Stimulated activated CD8-positive, alpha-beta memory T cell treated with anti-CD3 and anti-CD28 coated beads, Interleukin-12 subunit alpha, Interleukin-12 subunit beta, amount 100 ng/mL, for 24 hours (primary cell): ENCODE data around the gene RBBP8NL.

Experiments
- DNase-seq: peaks from one replicate; pipeline ENCODE4 v3.0.0-alpha.2; 2020; ENCODE audit errors: extremely low read depth

Gene RBBP8NL

GRCh38 chr20:62422636-62423325 is 4.6 kb downstream of the RBBP8NL start:
- no peak for DNase-seq

GRCh38 chr20:62421716-62421990 is 5.7 kb downstream of the RBBP8NL start:
- DNase-seq = no peak

- no peak for DNase-seq
Observed at GRCh38 chr20:62420846-62421715, 6.3 kb downstream of the RBBP8NL start.

- no peak for DNase-seq
Observed at GRCh38 chr20:62419759-62420158, 7.6 kb downstream of the RBBP8NL start.

GRCh38 chr20:62418709-62419487 is 8.4 kb downstream of the RBBP8NL start:
- no peak for DNase-seq

GRCh38 chr20:62417981-62418708 is 9.2 kb downstream of the RBBP8NL start:
- no peak for DNase-seq

- no peak for DNase-seq
Observed at GRCh38 chr20:62416651-62417637, 10.4 kb downstream of the RBBP8NL start.

- no peak for DNase-seq
Observed at GRCh38 chr20:62415354-62416111, 11.8 kb downstream of the RBBP8NL start.

- no peak for DNase-seq
Observed at GRCh38 chr20:62413896-62414481, 13.3 kb downstream of the RBBP8NL start.

GRCh38 chr20:62413025-62413570 is 14.2 kb downstream of the RBBP8NL start:
- DNase-seq = no peak

- DNase-seq = no peak
Observed at GRCh38 chr20:62412194-62413024, 14.9 kb downstream of the RBBP8NL start.

GRCh38 chr20:62411479-62412193 is 15.7 kb downstream of the RBBP8NL start:
- DNase-seq = no peak

GRCh38 chr20:62410746-62411478 is 16.4 kb downstream of the RBBP8NL start:
- DNase-seq = no peak

- DNase-seq = no peak
Observed at GRCh38 chr20:62409931-62410745, 17.2 kb downstream of the RBBP8NL start.

GRCh38 chr20:62409086-62409853 is 18.1 kb downstream of the RBBP8NL start:
- DNase-seq = no peak
